Stimulated activated naive CD8-positive, alpha-beta T cell treated with anti-CD3 and anti-CD28 coated beads, Interleukin-15, amount 100 ng/mL, for 72 hours (primary cell): ENCODE measurements around the gene BICC1.

Experiments
- ATAC-seq: fragments of 150-1000 bp; cut with Tn5 transposase; 2 replicates; pipeline ENCODE4 v1.10.0; 2021; ENCODE audit warnings: mild to moderate bottlenecking, moderate library complexity
- DNase-seq, 2 donors: peaks; one replicate each; pipeline ENCODE4 v3.0.0; 2021 to 2022
- H3K27ac Mint-ChIP-seq, 2 donors: one replicate each; pipeline ENCODE4 v1.8.0; 2022; ENCODE audit warnings: mild to moderate bottlenecking in 2 of 2, mixed read lengths in 2 of 2, moderate library complexity in 2 of 2
- H3K27me3 Mint-ChIP-seq: one replicate; pipeline ENCODE4 v1.8.0; 2022; ENCODE audit warnings: mixed read lengths
- H3K4me1 Mint-ChIP-seq: one replicate; pipeline ENCODE4 v1.8.0; 2022; ENCODE audit warnings: mild to moderate bottlenecking, mixed read lengths
- H3K4me3 Mint-ChIP-seq, 2 donors: one replicate each; pipeline ENCODE4 v1.8.0; 2022; ENCODE audit warnings: mild to moderate bottlenecking in 2 of 2, mixed read lengths in 2 of 2, moderate library complexity in 1 of 2
- H3K9me3 Mint-ChIP-seq, 2 donors: one replicate each; pipeline ENCODE4 v1.8.0; 2022; ENCODE audit warnings: mixed read lengths in 2 of 2

Gene BICC1

DNA sequence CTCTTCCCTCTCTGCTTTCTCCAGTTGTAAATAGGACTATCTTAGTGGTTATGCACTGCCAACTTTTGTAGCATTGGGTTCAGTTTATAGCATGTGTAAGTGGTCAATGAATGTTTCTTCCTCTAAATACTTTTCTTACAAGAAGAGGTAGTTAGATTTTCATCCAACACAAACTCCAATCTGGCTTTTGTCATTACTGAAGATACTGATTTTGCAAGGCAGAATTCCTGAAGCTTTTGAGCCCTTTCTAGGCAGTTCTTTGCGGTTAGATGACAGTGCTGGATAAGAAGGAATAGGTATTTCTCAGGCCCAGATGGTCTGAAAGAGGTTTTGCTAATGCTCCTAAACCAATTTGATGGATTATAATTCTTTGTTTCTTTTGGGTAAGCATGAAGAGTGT is 60.5 kb downstream of the BICC1 start:
- H3K4me1 Mint-ChIP-seq, result no peaks in the 10 kb centered on the region
- H3K4me3 Mint-ChIP-seq, result no peak overlapping the region
- ATAC-seq (no peak), DNase-seq (no peak)
- no peaks in the 10 kb centered on the region for H3K27me3 Mint-ChIP-seq
- H3K9me3 Mint-ChIP-seq, result peaks cover 6 to 8% of the 10 kb centered on the region in 2 donors
- no peak overlapping the region for H3K27ac Mint-ChIP-seq

GRCh38 chr10:58574058-58574457 is 61.4 kb downstream of the BICC1 start:
- ATAC-seq (no peak), DNase-seq (no peak)
- H3K4me1 Mint-ChIP-seq, result no peaks in the 10 kb centered on the region
- H3K27me3 Mint-ChIP-seq, result no peaks in the 10 kb centered on the region
- H3K4me3 Mint-ChIP-seq, result no peak overlapping the region
- H3K27ac Mint-ChIP-seq, result no peak overlapping the region
- peaks cover 6 to 8% of the 10 kb centered on the region in 2 donors for H3K9me3 Mint-ChIP-seq

GRCh38 chr10:58575491-58575890 is 62.8 kb downstream of the BICC1 start:
- DNase-seq (no peak), ATAC-seq (no peak)
- Mint-ChIP-seq H3K27ac (no peak overlapping the region), H3K27me3 (no peaks in the 10 kb centered on the region), H3K4me3 (no peak overlapping the region), H3K4me1 (no peaks in the 10 kb centered on the region), H3K9me3 (peaks cover 2 to 5% of the 10 kb centered on the region in 2 donors)

DNA sequence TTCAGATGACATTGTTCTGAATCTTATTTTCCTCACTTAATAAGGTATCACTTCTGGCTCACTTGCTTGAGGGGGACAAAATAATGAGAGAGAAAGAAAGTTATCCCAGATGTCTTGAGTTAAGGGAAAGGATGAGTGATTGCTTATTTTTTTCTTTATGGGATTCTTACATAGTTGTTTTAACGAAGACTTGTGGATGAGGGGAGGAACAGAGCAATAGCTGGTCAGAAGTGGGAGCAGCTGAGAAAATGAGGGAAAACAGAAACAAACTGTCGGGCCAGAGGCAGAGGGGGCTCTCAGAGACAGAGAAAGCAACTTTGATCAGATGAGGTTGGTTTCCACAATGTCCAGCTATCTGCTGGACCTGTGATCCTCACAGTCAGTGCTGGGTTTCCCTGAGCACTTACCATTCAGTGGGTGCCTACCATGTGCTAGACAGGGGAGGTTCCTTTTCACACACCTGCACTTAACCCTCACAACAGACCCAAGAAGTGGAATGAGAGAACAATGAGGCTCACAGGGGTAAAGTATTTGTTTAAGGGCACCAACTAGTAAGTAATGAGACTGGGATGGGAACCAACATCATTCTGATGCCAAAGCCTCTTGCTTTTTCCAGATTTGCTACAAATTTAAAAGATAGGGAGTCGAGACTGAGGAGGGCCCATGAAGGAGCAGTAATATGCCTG is 64.2 kb downstream of the BICC1 start:
- no peak for ATAC-seq
- H3K9me3 Mint-ChIP-seq, result no peaks in the 10 kb centered on the region

GRCh38 chr10:58577437-58577777 is 64.7 kb downstream of the BICC1 start:
- DNase-seq (no peak), ATAC-seq (no peak)
- no peak overlapping the region for H3K4me3 Mint-ChIP-seq
- no peaks in the 10 kb centered on the region for H3K27me3 Mint-ChIP-seq
- H3K9me3 Mint-ChIP-seq, result no peaks in the 10 kb centered on the region
- no peaks in the 10 kb centered on the region for H3K4me1 Mint-ChIP-seq
- H3K27ac Mint-ChIP-seq, result no peak overlapping the region

More for the DNA sequence above, 64.2 kb downstream of the BICC1 start:
- no peaks in the 10 kb centered on the region for H3K27me3 Mint-ChIP-seq
- DNase-seq, result no peak
- H3K4me1 Mint-ChIP-seq, result no peaks in the 10 kb centered on the region
- H3K4me3 Mint-ChIP-seq, result no peak overlapping the region
- no peak overlapping the region for H3K27ac Mint-ChIP-seq

GRCh38 chr10:58578366-58578765 is 65.7 kb downstream of the BICC1 start:
- no peak overlapping the region for H3K27ac Mint-ChIP-seq
- peaks cover 0 to 2% of the 10 kb centered on the region in 2 donors for H3K9me3 Mint-ChIP-seq
- H3K27me3 Mint-ChIP-seq, result no peaks in the 10 kb centered on the region
- DNase-seq (no peak), ATAC-seq (no peak)
- no peaks in the 10 kb centered on the region for H3K4me1 Mint-ChIP-seq
- H3K4me3 Mint-ChIP-seq, result no peak overlapping the region

DNA sequence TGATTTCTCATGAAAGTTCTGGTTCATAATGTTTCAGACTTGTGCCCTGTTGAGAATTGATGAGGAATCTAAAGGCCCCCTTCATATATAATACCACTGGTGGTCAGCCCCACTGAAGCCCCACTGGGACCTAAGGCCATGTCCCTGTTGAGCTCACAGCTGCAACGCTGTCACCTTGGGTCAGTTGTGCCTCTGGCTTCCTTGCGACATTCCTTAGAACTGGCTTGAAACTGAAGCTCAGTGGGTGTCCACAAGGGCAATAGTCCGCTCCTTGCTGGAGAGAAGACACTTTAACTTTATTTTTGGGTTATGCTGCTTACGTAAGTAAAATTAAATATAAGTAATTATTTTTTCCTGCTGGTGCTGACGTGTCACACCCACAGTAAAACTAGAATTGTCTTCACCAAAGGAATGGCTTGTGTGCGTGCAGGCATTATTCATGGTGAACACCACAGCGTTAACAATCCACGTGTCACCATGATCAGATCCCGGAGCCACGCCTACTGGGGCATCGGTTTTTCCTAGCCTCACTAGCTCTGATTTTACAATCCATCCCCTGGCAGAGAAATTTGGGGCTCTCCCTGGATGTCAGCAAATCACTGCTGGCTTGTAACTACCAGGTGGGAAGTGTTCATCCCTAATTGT is 66.5 kb downstream of the BICC1 start:
- Mint-ChIP-seq H3K4me1 (no peaks in the 10 kb centered on the region), H3K9me3 (peaks cover 0 to 7% of the 10 kb centered on the region in 2 donors), H3K4me3 (no peak overlapping the region), H3K27me3 (no peaks in the 10 kb centered on the region), H3K27ac (no peak overlapping the region)
- no peak for DNase-seq
- ATAC-seq, result no peak

DNA sequence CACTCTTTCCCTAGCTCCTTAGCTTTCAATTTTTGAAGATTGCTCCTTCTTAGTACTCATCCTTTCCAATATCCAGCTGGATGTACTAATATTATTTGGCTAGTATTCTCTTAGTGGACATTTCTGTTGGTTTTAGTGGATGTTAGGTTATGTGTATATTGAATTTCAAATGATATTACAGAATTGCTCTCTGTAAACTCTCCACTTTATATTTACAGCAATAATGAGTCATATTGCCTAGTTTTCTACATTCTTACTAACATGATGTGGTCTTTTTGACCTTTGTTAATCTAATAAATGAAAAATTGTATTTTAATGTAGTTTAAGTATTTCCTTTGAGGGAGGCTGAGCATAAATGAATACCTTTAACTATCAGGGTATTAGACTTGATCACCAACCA is 69.4 kb downstream of the BICC1 start:
- H3K4me1 Mint-ChIP-seq, result no peaks in the 10 kb centered on the region
- H3K27me3 Mint-ChIP-seq, result no peaks in the 10 kb centered on the region
- H3K4me3 Mint-ChIP-seq, result no peak overlapping the region
- peaks cover 0 to 7% of the 10 kb centered on the region in 2 donors for H3K9me3 Mint-ChIP-seq
- H3K27ac Mint-ChIP-seq, result no peak overlapping the region
- DNase-seq (no peak), ATAC-seq (no peak)

DNA sequence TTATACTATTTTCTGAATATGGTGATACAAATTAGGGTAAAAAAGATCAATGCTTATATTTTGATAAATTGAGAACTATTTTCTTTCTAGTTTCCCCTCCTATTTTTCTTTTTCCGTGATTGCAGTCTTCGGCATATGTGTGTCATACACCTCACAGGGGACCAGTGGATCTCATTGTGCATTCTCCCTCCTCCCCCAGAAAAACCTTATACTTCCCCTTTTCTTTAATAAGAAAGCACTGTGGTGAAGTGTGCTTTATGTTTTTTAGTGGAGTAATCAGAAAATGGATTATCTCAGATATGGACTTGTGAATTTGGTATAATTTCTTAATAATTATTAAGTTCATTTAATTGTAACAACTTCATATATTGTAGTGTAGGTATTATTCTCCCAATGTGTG is 72.8 kb downstream of the BICC1 start:
- Mint-ChIP-seq H3K4me1 (no peaks in the 10 kb centered on the region), H3K27me3 (no peaks in the 10 kb centered on the region), H3K9me3 (peaks cover 0 to 7% of the 10 kb centered on the region in 2 donors), H3K4me3 (no peak overlapping the region), H3K27ac (no peak overlapping the region)
- ATAC-seq (no peak), DNase-seq (no peak)

DNA sequence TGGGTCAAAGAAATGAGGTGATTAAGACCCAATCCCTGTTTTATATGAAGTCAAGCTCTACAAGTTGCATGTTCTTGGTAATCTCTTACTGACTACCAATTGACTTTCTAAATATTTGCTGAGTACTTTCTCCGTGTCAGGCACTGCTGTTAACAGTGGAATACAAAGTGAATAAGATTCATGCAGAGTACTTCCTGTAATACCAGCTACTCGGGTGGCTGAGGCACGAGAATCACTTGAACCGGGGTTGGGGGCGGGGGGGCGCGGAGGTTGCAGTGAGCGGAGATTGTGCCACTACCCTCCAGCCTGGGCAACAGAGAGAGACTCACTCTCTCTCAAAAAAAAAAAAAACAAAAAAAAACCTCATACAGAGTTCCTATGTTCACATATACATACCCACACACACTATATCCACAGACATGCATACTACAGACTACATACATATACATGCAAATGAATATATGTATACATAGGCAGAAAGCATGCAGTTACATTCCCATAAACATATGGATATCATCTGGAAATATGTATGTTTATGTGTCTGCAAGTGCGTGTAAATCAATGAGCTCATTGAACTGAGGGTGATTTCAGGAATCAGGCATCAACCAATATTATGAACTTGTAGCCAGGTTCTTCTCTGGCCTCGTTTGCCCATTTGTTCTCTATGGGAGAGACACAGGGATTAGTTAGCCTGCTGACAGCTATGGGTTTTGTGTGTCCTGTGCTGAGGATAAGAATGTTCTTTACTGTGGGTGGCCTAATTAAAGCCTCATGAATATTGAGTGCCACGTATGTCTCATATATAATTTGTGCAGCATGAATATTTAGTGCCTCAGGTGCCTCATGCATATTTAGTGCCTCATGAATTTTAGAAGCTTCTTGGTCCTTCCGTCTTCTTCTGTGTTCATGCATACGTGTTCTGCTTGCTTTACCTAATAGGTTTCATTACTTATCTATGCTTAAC is 73.9 kb downstream of the BICC1 start:
- no peaks in the 10 kb centered on the region for H3K4me1 Mint-ChIP-seq
- H3K27me3 Mint-ChIP-seq, result no peaks in the 10 kb centered on the region
- DNase-seq, result no peak
- no peak overlapping the region for H3K27ac Mint-ChIP-seq
- H3K4me3 Mint-ChIP-seq, result no peak overlapping the region
- no peak for ATAC-seq
- H3K9me3 Mint-ChIP-seq, result peaks cover 0 to 7% of the 10 kb centered on the region in 2 donors

DNA sequence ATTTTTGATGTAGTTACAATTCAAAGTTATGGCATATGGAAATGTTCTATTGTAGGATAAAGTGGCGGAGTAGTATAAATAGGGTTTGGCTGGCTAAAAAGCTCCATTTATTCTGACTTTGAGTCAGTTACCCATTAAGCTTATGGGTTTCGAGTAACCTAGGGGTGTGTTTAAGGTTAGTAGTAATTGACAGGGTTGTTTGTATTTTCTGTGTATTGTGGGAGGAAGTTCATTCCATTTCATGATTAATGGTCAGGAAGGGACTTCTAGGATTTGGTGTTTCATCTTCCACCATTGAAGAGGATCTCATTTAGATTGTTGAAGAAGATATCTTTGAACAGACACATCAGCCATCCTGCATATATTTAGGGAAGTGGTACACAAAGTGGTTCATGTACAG is 75.0 kb downstream of the BICC1 start:
- Mint-ChIP-seq H3K27ac (no peak overlapping the region), H3K27me3 (no peaks in the 10 kb centered on the region), H3K4me1 (no peaks in the 10 kb centered on the region), H3K9me3 (peaks cover 0 to 7% of the 10 kb centered on the region in 2 donors), H3K4me3 (no peak overlapping the region)
- DNase-seq, result no peak
- no peak for ATAC-seq

- Mint-ChIP-seq H3K9me3 (peaks cover 0 to under 1% of the 10 kb centered on the region in 2 donors), H3K27me3 (no peaks in the 10 kb centered on the region), H3K4me1 (no peaks in the 10 kb centered on the region), H3K27ac (no peak overlapping the region), H3K4me3 (no peak overlapping the region)
- DNase-seq (no peak), ATAC-seq (no peak)
These were observed 76.1 kb downstream of the BICC1 start for GRCh38 chr10:58588673-58589265.

DNA sequence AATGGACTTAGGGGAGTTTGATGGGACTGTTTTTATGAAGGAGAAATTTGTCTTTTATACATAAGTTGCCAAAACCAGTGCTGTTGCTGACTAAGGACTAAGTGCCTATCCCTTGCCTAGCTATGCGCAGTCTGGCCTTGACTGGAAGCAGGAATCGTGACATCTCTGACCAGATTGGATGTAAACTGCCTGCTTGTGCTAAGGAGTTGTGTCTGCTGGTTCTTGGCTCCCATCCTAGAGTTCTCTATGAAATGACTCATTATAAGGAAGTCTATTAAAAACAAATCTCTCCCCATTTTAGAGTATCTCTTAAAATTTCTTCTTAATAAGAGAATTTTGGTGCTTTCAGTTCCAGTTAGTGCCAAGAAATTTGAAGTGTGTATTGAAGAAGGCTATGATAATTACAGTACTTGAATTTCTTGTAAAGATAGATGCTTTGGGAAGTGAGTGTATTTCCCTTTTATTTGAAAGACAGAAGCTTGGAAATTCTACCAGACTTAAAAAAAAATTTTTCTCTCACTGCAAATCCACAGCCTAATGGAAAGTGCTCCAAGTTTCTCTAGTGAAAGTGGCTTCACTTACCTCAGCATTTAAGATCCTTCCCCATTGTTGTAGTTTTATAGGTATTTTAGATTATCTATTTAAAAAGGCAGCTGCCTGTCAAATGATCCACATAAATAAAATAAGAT is 77.6 kb downstream of the BICC1 start:
- H3K9me3 Mint-ChIP-seq, result no peaks in the 10 kb centered on the region
- no peaks in the 10 kb centered on the region for H3K27me3 Mint-ChIP-seq
- DNase-seq (no peak), ATAC-seq (no peak)
- no peak overlapping the region for H3K27ac Mint-ChIP-seq
- no peak overlapping the region for H3K4me3 Mint-ChIP-seq
- no peaks in the 10 kb centered on the region for H3K4me1 Mint-ChIP-seq

DNA sequence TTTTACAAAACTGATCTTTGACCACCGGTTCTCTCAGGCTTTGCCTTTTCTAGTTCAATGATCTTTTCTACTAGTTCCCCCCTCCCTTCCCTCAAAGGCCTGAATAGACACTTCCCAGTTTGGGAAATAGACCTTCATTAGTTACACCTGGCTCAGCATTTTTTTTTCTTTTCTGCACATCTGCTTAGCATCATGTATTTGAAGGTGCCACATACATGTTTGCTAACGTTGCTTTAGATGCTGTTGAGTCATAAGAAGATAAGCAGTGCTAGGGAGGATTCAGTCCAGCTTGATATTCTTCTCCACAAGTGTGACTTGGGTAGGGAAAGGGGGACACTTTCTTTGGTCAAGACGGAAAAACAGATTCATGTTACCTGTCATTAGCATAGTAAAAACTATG is 78.3 kb downstream of the BICC1 start:
- DNase-seq (no peak), ATAC-seq (no peak)
- no peaks in the 10 kb centered on the region for H3K4me1 Mint-ChIP-seq
- no peak overlapping the region for H3K27ac Mint-ChIP-seq
- H3K9me3 Mint-ChIP-seq, result no peaks in the 10 kb centered on the region
- no peak overlapping the region for H3K4me3 Mint-ChIP-seq
- H3K27me3 Mint-ChIP-seq, result no peaks in the 10 kb centered on the region

DNA sequence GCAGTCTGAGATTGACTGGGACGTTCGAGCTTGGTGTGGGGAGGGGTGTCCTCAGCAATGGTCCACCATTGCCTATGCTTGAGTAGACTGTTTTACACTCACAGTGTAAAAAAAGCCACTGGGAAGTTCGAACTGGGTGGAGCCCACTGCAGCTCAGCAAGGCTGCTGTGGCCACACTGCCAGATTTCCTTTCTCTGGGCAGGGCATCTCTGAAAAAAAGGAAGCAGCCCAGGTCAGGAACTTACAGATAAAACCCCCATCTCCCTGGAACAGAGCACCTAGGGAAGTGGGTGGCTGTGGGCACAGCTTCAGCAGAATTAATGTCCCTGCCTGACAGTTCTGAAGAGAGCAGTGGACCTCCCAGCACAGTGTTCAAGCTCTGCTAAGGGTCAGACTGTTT is 80.3 kb downstream of the BICC1 start:
- Mint-ChIP-seq H3K4me1 (no peaks in the 10 kb centered on the region), H3K9me3 (peaks cover 0 to 13% of the 10 kb centered on the region in 2 donors), H3K27ac (no peak overlapping the region), H3K4me3 (no peak overlapping the region), H3K27me3 (no peaks in the 10 kb centered on the region)
- ATAC-seq (no peak), DNase-seq (no peak)
